GM19455 (cell line): ENCODE measurements around the gene COBLL1.
"Not testable (repeated sequence)": the region's sequence is repeated elsewhere in the genome, so short reads cannot be mapped to it uniquely, and the experiment has no call there.

Source experiments
- ATAC-seq: cut with Tn5 transposase; IDR thresholded peaks from one replicate; pipeline ENCODE4 v1.9.1; 2021; ENCODE audit not compliant: unreplicated experiment

COBLL1 gene

GRCh38 chr2:164721430-164721829 is 120.2 kb downstream of the COBLL1 start:
- ATAC-seq = no peak

GRCh38 chr2:164719996-164720941 is 121.4 kb downstream of the COBLL1 start:
- ATAC-seq = no peak

DNA sequence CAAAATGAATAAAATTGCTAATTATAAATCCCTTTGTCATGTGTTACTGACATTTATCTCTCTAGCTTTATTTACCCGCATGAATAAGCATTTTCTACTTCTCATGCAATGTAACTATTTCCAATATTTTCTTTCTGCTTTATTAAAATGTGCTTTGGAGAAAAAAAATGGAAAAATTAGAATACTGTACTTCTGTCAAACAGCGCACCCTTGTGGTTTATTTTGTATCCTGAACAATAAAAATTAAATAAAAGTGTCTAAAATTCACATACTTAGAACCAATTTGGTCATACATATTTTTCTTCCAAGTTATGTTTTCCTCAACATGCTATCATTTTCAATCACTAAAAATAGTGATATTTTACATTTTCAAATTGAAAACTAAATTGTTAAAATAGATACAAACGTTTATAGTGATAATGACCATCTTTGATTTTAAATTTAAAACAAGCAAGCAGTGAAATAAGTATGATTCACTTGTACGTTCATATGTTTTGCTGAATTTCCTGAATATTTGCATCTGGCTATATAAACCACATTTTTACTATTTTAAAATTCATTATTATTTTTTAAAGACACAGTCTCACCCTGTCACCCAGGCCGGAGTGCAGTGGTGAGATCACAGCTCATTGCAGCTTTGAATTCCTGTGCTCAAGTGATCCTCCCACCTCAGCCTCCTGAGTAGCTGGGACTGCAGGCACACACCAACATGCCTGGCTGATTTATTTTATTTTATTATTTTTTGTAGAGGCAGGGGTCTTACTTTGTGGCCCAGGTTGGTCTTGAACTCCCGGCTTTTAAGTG is 124.4 kb downstream of the COBLL1 start:
- no peak for ATAC-seq

DNA sequence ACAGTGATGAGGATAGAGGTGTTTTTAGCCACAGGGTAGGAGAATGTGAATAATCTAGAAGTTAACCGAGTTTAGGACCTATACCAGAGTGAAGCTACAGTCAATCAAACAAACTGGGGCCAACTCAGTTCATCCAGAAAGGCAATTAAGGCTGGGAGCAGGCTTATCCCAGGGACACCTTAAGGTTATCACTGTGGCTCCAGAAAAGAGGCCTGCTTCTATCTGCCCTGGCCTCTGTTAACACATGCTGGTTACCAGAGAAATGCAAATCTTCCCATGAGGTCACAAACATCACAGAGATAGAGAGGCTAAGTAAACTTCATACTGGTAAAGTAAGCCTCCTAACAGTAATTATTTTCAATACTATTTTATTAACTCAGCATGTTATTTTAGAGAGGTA is 127.2 kb downstream of the COBLL1 start:
- no peak for ATAC-seq

DNA sequence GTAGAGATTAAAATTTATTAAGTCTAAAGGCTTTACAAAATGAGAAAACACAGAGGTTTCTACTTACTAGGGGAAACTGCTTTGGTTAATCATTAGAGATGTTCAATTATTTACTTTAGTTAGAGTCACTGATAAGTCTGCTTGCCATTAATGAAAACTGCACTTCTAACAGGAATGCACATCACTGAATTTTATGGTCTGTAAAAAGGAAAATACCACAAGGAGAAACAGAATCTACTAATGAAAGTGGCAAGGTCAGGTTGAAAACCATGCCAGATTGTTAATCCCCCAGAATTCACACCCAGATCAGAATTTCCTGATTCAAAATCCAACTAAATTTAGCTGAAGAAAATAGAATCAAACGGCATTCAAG is 129.9 kb downstream of the COBLL1 start:
- no peak for ATAC-seq

- ATAC-seq = no peak
These were observed 130.5 kb downstream of the COBLL1 start for GRCh38 chr2:164710837-164711765.

- ATAC-seq = not testable (repeated sequence)
These were observed 131.3 kb downstream of the COBLL1 start for GRCh38 chr2:164710252-164710836.

- ATAC-seq = no peak
These were observed 135.1 kb downstream of the COBLL1 start for GRCh38 chr2:164706522-164706921.

- ATAC-seq = no peak
These were observed 136.0 kb downstream of the COBLL1 start for GRCh38 chr2:164705412-164706167.

DNA sequence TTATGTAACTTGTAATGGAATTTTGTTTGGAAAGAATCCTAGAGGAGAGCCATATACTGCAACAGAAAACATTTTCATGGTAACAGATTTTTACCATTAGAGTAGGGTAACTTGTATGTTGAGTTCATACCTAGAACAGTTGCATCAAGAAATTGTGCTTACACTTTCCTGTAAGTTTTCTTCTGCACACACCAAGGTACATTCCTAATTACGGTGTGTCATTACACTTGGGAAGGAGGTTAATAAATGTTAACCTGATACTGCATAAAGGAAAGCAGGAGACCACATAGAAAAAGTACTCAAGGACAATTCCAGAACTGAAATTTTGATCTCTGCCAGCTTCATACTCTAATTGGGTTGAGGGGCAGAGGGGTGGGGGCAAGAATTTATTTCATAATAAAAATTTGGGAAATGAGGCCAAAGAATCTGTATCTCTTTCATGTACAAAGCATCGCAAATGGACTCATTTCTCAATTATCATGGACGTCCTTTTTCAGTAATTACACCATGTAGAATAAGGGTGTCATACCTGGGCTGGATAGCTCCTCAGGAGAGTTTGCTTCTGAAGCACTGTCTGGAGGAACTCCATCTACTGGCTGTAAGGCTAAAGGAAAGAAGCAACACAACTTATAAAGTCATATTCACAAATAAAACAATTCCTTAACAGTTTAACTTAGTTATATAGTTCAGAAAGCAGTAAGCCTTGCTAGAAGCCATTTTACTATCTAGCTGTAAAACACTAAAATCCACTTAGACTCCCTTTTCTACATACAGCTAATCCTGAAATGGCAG is 137.5 kb downstream of the COBLL1 start:
- no peak for ATAC-seq

DNA sequence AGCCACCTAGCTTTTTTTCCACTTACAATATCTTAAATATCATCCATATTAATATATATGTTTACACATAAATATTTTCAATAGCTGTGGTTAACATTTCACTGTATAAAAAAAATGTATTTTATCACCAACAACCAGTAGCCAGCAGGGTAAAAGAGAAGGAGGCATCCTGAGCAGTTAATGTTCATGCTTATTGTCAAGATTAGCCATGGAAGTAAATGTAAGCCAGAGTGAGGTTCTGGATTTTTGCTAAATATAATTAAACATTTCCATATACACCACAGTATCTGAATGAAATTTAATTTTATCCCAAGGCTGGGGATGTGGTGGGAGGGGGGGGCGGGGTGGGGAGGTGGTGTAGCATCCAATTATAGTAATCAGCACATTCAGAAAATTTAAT is 140.1 kb downstream of the COBLL1 start:
- ATAC-seq = no peak

DNA sequence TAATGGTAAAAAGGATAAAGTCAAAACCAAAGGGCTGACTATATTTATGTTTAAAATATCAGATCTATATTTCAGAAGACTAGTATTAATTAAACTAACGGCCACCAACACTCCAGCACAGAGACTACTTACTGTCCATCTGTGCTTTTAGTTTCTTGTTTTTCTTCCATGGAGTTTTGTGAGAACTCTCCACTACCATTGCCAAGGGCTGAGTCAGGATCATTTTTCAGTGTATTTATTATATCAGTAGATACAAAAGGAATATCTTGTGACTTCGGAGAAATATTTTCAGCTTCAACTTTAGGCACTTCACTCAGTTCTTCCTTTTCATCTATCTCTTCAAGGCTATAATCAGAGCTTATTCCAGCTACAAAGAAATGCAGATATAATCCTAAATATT is 141.2 kb downstream of the COBLL1 start:
- ATAC-seq = no peak

DNA sequence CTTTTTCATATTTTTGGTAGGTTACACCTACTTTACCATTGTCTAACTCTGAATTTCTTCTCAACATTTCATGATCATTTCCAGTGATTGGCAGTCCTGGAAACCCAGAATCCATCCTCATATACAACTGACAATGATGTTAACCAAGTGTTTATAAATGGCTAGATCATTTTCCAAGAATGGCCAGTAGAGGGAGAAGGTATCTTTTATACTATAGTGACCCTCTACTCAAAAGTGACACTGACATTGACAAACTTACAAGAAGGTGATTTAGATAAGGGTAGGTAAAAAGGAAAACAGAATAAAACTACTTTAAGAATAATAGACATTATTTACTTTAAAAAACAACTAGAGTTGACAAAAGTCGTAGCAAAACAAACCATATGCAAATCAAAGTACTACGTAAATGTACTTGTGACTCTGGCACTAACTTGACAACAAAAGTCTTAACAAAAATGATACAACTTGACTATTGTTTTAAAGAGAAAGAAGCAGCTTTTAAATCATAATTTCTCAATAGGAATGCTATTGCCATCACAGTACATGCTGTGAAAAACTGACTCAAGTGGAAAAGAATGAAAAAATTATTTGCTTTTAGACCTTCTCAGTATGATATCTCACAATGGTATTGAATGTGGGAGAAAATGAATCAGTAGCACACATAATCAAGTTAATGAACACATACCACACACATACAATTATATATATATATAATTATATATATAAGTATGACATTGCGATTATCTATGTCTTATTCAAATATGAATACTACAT is 143.7 kb downstream of the COBLL1 start:
- no peak for ATAC-seq

GRCh38 chr2:164696634-164697033 is 145.0 kb downstream of the COBLL1 start:
- no peak for ATAC-seq

- ATAC-seq = no peak
These were observed 147.3 kb downstream of the COBLL1 start for GRCh38 chr2:164694275-164694695.

DNA sequence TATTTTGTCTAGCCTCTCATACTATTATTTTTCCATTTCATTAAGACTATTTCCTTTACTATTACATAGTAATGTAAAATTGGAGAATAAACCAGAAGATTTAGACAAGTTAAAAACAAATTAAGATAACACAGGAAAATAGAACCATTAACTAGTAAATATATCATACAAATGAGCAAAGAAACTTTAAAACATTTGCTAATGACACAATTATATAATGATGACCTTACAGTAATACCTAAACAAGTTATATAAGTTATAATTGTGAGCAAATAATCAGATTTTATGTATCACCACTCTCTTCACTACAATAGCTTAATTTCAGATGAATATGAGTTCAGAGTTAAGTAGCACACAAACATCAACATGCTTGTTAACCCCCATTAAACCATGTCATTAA is 147.8 kb downstream of the COBLL1 start:
- ATAC-seq = no peak

- no peak for ATAC-seq
These were observed 148.2 kb downstream of the COBLL1 start for GRCh38 chr2:164693390-164693789.

- no peak for ATAC-seq
These were observed 148.7 kb downstream of the COBLL1 start for GRCh38 chr2:164692958-164693357.
